DOHH2 (cell line): ENCODE data around the gene DYRK1A.
"Not testable (repeated sequence)": the region's sequence is repeated elsewhere in the genome, so short reads cannot be mapped to it uniquely, and the experiment has no call there.

Source experiments
- H3F3A ChIP-seq: fragments of 200-600 bp; sonication (generic), shearing (Covaris generic); 2 replicates; pipeline ENCODE4 v1.6.0; 2016; ENCODE audit warnings: antibody characterized with exemption, mild to moderate bottlenecking; ENCODE audit not compliant: control insufficient read depth, insufficient read depth
- H3K27ac ChIP-seq: fragments of 200-600 bp; sonication (generic); 2 replicates; pipeline ENCODE4 v1.5.1; 2014; ENCODE audit warnings: low read depth, mild to moderate bottlenecking, low read length, moderate library complexity
- H3K27me3 ChIP-seq: fragments of 200-600 bp; sonication (generic); 2 replicates; pipeline ENCODE4 v1.6.1; 2014; ENCODE audit warnings: mild to moderate bottlenecking, low read length, mixed read lengths; ENCODE audit not compliant: control insufficient read depth
- H3K36me3 ChIP-seq: fragments of 200-600 bp; sonication (generic); 2 replicates; pipeline ENCODE4 v1.6.1; 2014; ENCODE audit warnings: mild to moderate bottlenecking, low read length, moderate library complexity, mixed read lengths; ENCODE audit not compliant: control insufficient read depth
- H3K4me1 ChIP-seq: fragments of 200-600 bp; sonication (generic); 2 replicates; pipeline ENCODE4 v1.6.1; 2014; ENCODE audit warnings: mild to moderate bottlenecking, low read length, mixed read lengths; ENCODE audit not compliant: control insufficient read depth
- H3K4me2 ChIP-seq: fragments of 200-600 bp; sonication (generic); 2 replicates; pipeline ENCODE4 v1.6.0; 2014; ENCODE audit warnings: mild to moderate bottlenecking, low read length, moderate library complexity
- H3K4me3 ChIP-seq: fragments of 200-600 bp; sonication (generic); 2 replicates; pipeline ENCODE4 v1.5.1; 2014; ENCODE audit warnings: mild to moderate bottlenecking, low read length, mixed read lengths
- H3K79me2 ChIP-seq: fragments of 200-600 bp; sonication (generic); 2 replicates; pipeline ENCODE4 v1.6.1; 2014; ENCODE audit warnings: mild to moderate bottlenecking, low read length, mixed read lengths; ENCODE audit not compliant: control insufficient read depth
- H3K9me2 ChIP-seq: fragments of 200-600 bp; sonication (generic); replicated peaks from 2 replicates; pipeline ENCODE4 v1.6.1; 2014; ENCODE audit warnings: mild to moderate bottlenecking, low read length, mixed read lengths; ENCODE audit not compliant: control insufficient read depth
- H3K9me3 ChIP-seq: fragments of 200-600 bp; sonication (generic); 2 replicates; pipeline ENCODE4 v1.6.1; 2014; ENCODE audit warnings: antibody characterized with exemption, low read length, mixed read lengths; ENCODE audit not compliant: control insufficient read depth, insufficient read depth
- H4K20me1 ChIP-seq: fragments of 200-600 bp; sonication (generic); 2 replicates; pipeline ENCODE4 v1.6.0; 2014; ENCODE audit warnings: low read depth, mild to moderate bottlenecking, antibody characterized with exemption, low read length, moderate library complexity; ENCODE audit not compliant: control insufficient read depth, insufficient read depth
- CTCF ChIP-seq: fragments of 200-600 bp; sonication (generic); IDR thresholded peaks from one replicate; pipeline ENCODE4 v1.5.1; 2014; ENCODE audit warnings: antibody characterized with exemption, mild to moderate bottlenecking, low read depth, low read length; ENCODE audit not compliant: poor library complexity, severe bottlenecking
- EZH2phosphoT487 ChIP-seq: fragments of 200-600 bp; sonication (generic); IDR thresholded peaks from 2 replicates; pipeline ENCODE4 v1.6.1; 2017; ENCODE audit warnings: borderline replicate concordance, mild to moderate bottlenecking, antibody characterized with exemption, low read length, moderate library complexity, mixed read lengths

The DYRK1A gene

GRCh38 chr21:37324558-37324957, 42.0 kb upstream of the DYRK1A start:
- Histone ChIP-seq H4K20me1 (no peaks in the 10 kb centered on the region), H3K27ac (no peak overlapping the region), H3K4me3 (no peak overlapping the region), H3K4me2 (no peak overlapping the region), H3K9me2 (no peaks in the 10 kb centered on the region), H3K27me3 (no peaks in the 10 kb centered on the region), H3K4me1 (no peaks in the 10 kb centered on the region), H3F3A (no peaks in the 10 kb centered on the region), H3K36me3 (no peaks in the 10 kb centered on the region), H3K9me3 (no peaks in the 10 kb centered on the region), H3K79me2 (no peaks in the 10 kb centered on the region)
- TF ChIP-seq EZH2phosphoT487 (no peak), CTCF (no peak)

GRCh38 chr21:37328147-37328546, 38.4 kb upstream of the DYRK1A start:
- not testable (repeated sequence) for H3K9me3 ChIP-seq, H4K20me1 ChIP-seq, H3K4me1 ChIP-seq, H3K4me3 ChIP-seq, H3K4me2 ChIP-seq, H3K79me2 ChIP-seq, H3K36me3 ChIP-seq, H3K27me3 ChIP-seq, H3K9me2 ChIP-seq, H3F3A ChIP-seq, H3K27ac ChIP-seq

- Histone ChIP-seq H3K4me2 (no peak overlapping the region), H4K20me1 (no peaks in the 10 kb centered on the region), H3K27me3 (no peaks in the 10 kb centered on the region), H3F3A (no peaks in the 10 kb centered on the region), H3K79me2 (no peaks in the 10 kb centered on the region), H3K9me2 (no peaks in the 10 kb centered on the region), H3K4me3 (no peak overlapping the region), H3K4me1 (no peaks in the 10 kb centered on the region), H3K36me3 (no peaks in the 10 kb centered on the region), H3K27ac (no peak overlapping the region), H3K9me3 (no peaks in the 10 kb centered on the region)
- TF ChIP-seq CTCF (no peak), EZH2phosphoT487 (no peak)
Observed at GRCh38 chr21:37331411-37331810, 35.2 kb upstream of the DYRK1A start.

GRCh38 chr21:37335053-37335452, 31.5 kb upstream of the DYRK1A start:
- no peaks in the 10 kb centered on the region for H4K20me1 ChIP-seq
- no peaks in the 10 kb centered on the region for H3K79me2 ChIP-seq
- no peaks in the 10 kb centered on the region for H3K4me1 ChIP-seq
- H3K4me3 ChIP-seq, result no peak overlapping the region
- no peaks in the 10 kb centered on the region for H3K36me3 ChIP-seq
- no peak overlapping the region for H3K4me2 ChIP-seq
- no peak overlapping the region for H3K27ac ChIP-seq
- no peaks in the 10 kb centered on the region for H3F3A ChIP-seq
- TF ChIP-seq CTCF (no peak), EZH2phosphoT487 (no peak)
- H3K9me2 ChIP-seq, result no peaks in the 10 kb centered on the region
- no peaks in the 10 kb centered on the region for H3K9me3 ChIP-seq
- H3K27me3 ChIP-seq, result no peaks in the 10 kb centered on the region
